K562 (cell line): ENCODE measurements around the gene SLC16A4. TPM values are rescaled to one million over a fixed set of nuclear protein-coding genes. Genes with fewer than 3 reads are reported as not detected.

Experiments
- CC2D1A ChIP-seq: fragments of 450-650 bp; IDR thresholded peaks from 2 replicates; pipeline ENCODE4 v1.6.1; 2017; ENCODE audit warnings: mild to moderate bottlenecking
- HIVEP1 ChIP-seq: fragments of 250-450 bp; sonication (Bioruptor Pico); IDR thresholded peaks from 2 replicates; pipeline ENCODE4 v1.4.0; 2020; ENCODE audit warnings: mild to moderate bottlenecking
- PBX2 ChIP-seq, 2 experiments: IDR thresholded peaks in 1 of 2; conservative IDR thresholded peaks in 1 of 2; 2 replicates each; pipeline ENCODE4 v1.6.1; 2016; ENCODE audit warnings: low read depth in 2 of 2, mild to moderate bottlenecking in 1 of 2, missing compliant biosample characterization in 1 of 2, missing genetic modification characterization in 1 of 2, moderate library complexity in 1 of 2
- SMARCC2 ChIP-seq: fragments of 450-650 bp; IDR thresholded peaks from 2 replicates; pipeline ENCODE4 v1.6.1; 2017; ENCODE audit warnings: antibody characterized with exemption, moderate library complexity, mild to moderate bottlenecking, low read depth
- SP1 ChIP-seq: sonication (generic); formaldehyde crosslinking; IDR thresholded peaks from 2 replicates; pipeline ENCODE4 v1.8.1; 2022; ENCODE audit warnings: mild to moderate bottlenecking, missing genetic modification reagents
- TSC22D4 ChIP-seq: fragments of 450-650 bp; IDR thresholded peaks from 2 replicates; pipeline ENCODE4 v1.6.1; 2016; ENCODE audit warnings: missing genetic modification characterization, missing biosample characterization, control low read depth
- ZNF263 ChIP-seq: sonication (generic); formaldehyde crosslinking; IDR thresholded peaks from 2 replicates; pipeline ENCODE4 v1.8.0; 2022; ENCODE audit warnings: mild to moderate bottlenecking, missing genetic modification reagents, borderline replicate concordance
- ZNF347 ChIP-seq: fragments of 450-650 bp; formaldehyde crosslinking; IDR thresholded peaks from 2 replicates; pipeline ENCODE4 v1.4.0; 2020; ENCODE audit warnings: low read depth, mild to moderate bottlenecking, moderate library complexity
- ZNF583 ChIP-seq: fragments of 250-450 bp; sonication (Bioruptor Pico); IDR thresholded peaks from 2 replicates; pipeline ENCODE4 v1.4.0; 2020
- polyA plus RNA-seq, 8 experiments: library from polyadenylated mRNA; depleted of rRNA in 4 of 8; stranded (reverse) in 5 of 8; unstranded in 3 of 8; fragments of >200 nt; fragmentation: Nextera tagmentation in 2 of 8; fragmentation: Illumina TruSeq in 1 of 8; extraction: Ambion mirVana in 2 of 8; extraction: Trizol in 1 of 8; gene quantifications; 2 replicates each; pipeline versions ENCODE4 v1.2.1 to v1.2.3, GENCODE V29; 2011 to 2014; ENCODE audit warnings: inconsistent platforms in 1 of 8, missing spikeins in 1 of 8
- total RNA-seq, 7 experiments: library from RNA; depleted of rRNA in 6 of 7; stranded (reverse); fragments of >200 nt in 6 of 7; fragmentation: Illumina TruSeq in 2 of 7; extraction: Trizol in 2 of 7; gene quantifications; 2 replicates each; pipeline versions ENCODE4 v1.2.1 to v1.2.3, GENCODE V29; 2011 to 2021; ENCODE audit warnings: low replicate concordance in 1 of 7
- TF ChIP-seq, protein P1 (sequence below): fragments of 250-450 bp; sonication (Bioruptor Pico); IDR thresholded peaks from 2 replicates; pipeline ENCODE4 v1.5.1; 2021; ENCODE audit warnings: mild to moderate bottlenecking
- TF ChIP-seq, protein P2 (sequence below): fragments of 200-800 bp; sonication (Bioruptor generic); IDR thresholded peaks from 2 replicates; pipeline ENCODE4 v1.6.1; 2017; ENCODE audit warnings: missing genetic modification characterization, missing compliant biosample characterization
- TF ChIP-seq, protein P3 (sequence below): fragments of 250-450 bp; sonication (Bioruptor Pico); IDR thresholded peaks from 2 replicates; pipeline ENCODE4 v1.8.0; 2021; ENCODE audit warnings: moderate library complexity, mild to moderate bottlenecking, inconsistent platforms
- TF ChIP-seq, protein P4 (sequence below), 2 experiments: fragments of 250-450 bp in 1 of 2; fragments of 450-650 bp in 1 of 2; sonication (Bioruptor Pico) in 1 of 2; IDR thresholded peaks; 2 replicates each; pipeline versions ENCODE4 v1.6.1 to v1.8.0; 2016 to 2021; ENCODE audit warnings: mild to moderate bottlenecking in 2 of 2, moderate library complexity in 2 of 2, missing compliant biosample characterization in 1 of 2, missing genetic modification characterization in 1 of 2

Gene SLC16A4
- total and polyA plus RNA-seq, 9 of the 15 experiments (the other 6 are each of a cell fraction or from before 2014, with no cell fraction given): 0.04 to 0.31 (median 0.18) TPM; not detected in 1

DNA sequence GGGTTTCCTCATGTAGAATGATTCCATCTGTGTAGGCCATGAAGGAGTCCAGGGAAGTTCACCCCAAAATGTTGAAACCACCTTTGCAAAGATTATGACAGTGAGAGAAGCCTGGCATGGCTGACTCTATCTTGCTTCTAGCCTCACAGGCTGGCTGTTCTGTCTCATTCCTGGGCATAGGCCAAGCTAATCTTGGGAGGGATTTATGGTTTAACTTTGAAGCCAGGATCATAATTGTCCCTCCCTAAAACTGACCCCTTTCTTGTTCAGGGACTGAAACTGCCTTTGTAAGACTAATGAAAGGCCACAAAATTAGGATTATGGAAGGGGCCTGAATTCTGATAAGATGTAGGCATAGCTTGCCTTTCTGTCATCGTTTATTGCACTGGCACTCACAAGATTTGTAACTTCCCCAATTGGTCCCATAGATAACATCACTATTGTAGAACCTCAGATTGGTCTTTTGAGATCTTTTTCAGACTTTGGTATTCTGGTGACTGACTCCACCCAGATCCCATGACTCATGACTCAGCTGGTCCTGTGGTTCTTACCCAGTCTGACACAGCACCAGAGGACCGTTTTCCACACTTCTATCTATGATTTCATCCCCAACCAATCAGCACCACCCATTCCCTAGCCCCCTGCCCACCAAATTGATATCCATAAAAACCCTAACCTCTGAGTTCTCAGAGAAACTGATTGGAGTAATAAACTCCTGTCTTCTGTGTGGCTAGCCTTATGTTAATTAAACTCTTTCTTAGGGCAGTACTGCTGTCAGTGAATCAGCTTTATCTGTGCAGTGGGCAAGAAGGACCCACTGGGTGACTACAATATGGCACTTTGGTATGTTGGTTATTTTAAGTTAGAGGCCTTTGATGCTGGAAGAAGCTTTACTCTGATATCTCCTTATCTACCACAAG, 30.3 kb upstream of the SLC16A4 start (continued):
- no peak for TF ChIP-seq PBX2 (CRISPR knock-in tag; IDR thresholded peaks at IDR 0.05; ENCODE audit: low read depth)
- peak; percentile 69 for TF ChIP-seq PBX2 (tag; conservative IDR thresholded peaks at IDR 0.05; ENCODE audit: low read depth)
- TF ChIP-seq, protein P1, sequence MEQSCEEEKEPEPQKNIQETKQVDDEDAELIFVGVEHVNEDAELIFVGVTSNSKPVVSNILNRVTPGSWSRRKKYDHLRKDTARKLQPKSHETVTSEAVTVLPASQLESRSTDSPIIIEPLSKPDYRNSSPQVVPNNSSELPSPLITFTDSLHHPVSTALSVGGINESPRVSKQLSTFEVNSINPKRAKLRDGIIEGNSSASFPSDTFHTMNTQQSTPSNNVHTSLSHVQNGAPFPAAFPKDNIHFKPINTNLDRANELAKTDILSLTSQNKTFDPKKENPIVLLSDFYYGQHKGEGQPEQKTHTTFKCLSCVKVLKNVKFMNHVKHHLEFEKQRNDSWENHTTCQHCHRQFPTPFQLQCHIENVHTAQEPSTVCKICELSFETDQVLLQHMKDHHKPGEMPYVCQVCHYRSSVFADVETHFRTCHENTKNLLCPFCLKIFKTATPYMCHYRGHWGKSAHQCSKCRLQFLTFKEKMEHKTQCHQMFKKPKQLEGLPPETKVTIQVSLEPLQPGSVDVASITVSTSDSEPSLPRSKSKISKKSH (CRISPR knock-in tag): no peak
- TF ChIP-seq, protein P2, sequence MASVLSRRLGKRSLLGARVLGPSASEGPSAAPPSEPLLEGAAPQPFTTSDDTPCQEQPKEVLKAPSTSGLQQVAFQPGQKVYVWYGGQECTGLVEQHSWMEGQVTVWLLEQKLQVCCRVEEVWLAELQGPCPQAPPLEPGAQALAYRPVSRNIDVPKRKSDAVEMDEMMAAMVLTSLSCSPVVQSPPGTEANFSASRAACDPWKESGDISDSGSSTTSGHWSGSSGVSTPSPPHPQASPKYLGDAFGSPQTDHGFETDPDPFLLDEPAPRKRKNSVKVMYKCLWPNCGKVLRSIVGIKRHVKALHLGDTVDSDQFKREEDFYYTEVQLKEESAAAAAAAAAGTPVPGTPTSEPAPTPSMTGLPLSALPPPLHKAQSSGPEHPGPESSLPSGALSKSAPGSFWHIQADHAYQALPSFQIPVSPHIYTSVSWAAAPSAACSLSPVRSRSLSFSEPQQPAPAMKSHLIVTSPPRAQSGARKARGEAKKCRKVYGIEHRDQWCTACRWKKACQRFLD (CRISPR knock-in tag): no peak
- TF ChIP-seq ZNF263 (CRISPR knock-in tag): no peak
- no peak for TF ChIP-seq TSC22D4
- TF ChIP-seq ZNF583 (CRISPR knock-in tag): 0 out of 2 replicates have a peak, but pooled peaks have one; percentile 33
- no peak for TF ChIP-seq ZNF347 (CRISPR knock-in tag)
- peak; percentile 95; the same call in 1 of the 2 replicates for TF ChIP-seq CC2D1A
- no peak for TF ChIP-seq SP1 (CRISPR knock-in tag)
- TF ChIP-seq, protein P3, sequence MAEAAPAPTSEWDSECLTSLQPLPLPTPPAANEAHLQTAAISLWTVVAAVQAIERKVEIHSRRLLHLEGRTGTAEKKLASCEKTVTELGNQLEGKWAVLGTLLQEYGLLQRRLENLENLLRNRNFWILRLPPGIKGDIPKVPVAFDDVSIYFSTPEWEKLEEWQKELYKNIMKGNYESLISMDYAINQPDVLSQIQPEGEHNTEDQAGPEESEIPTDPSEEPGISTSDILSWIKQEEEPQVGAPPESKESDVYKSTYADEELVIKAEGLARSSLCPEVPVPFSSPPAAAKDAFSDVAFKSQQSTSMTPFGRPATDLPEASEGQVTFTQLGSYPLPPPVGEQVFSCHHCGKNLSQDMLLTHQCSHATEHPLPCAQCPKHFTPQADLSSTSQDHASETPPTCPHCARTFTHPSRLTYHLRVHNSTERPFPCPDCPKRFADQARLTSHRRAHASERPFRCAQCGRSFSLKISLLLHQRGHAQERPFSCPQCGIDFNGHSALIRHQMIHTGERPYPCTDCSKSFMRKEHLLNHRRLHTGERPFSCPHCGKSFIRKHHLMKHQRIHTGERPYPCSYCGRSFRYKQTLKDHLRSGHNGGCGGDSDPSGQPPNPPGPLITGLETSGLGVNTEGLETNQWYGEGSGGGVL (CRISPR knock-in tag): no peak
- no peak for TF ChIP-seq HIVEP1 (CRISPR knock-in tag)
- TF ChIP-seq, protein P4, sequence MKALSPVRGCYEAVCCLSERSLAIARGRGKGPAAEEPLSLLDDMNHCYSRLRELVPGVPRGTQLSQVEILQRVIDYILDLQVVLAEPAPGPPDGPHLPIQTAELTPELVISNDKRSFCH (CRISPR knock-in tag; IDR thresholded peaks at IDR 0.05): no peak
- TF ChIP-seq, protein P4 (tag; IDR thresholded peaks at IDR 0.05): no peak
- no peak; the same call in 1 of the 2 replicates for TF ChIP-seq SMARCC2
